GM12878 (cell line): ENCODE measurements around the gene ITPR3.

ENCODE experiments used
- SREBF2 ChIP-seq: IDR thresholded peaks from 2 replicates; pipeline ENCODE4 v1.6.1; 2012; ENCODE audit warnings: mild to moderate bottlenecking, low read length
- TCF3 ChIP-seq: IDR thresholded peaks from 2 replicates; pipeline ENCODE4 v1.6.1; 2012; ENCODE audit warnings: low read depth, mild to moderate bottlenecking, low read length, borderline replicate concordance; ENCODE audit not compliant: insufficient read depth
- TF ChIP-seq, protein P1 (sequence below): IDR thresholded peaks from 2 replicates; pipeline ENCODE4 v1.6.1; 2011; ENCODE audit warnings: borderline replicate concordance, low read depth, mild to moderate bottlenecking, moderate library complexity, mixed read lengths, low read length; ENCODE audit not compliant: insufficient read depth; ENCODE audit errors: extremely low read length

DNA sequence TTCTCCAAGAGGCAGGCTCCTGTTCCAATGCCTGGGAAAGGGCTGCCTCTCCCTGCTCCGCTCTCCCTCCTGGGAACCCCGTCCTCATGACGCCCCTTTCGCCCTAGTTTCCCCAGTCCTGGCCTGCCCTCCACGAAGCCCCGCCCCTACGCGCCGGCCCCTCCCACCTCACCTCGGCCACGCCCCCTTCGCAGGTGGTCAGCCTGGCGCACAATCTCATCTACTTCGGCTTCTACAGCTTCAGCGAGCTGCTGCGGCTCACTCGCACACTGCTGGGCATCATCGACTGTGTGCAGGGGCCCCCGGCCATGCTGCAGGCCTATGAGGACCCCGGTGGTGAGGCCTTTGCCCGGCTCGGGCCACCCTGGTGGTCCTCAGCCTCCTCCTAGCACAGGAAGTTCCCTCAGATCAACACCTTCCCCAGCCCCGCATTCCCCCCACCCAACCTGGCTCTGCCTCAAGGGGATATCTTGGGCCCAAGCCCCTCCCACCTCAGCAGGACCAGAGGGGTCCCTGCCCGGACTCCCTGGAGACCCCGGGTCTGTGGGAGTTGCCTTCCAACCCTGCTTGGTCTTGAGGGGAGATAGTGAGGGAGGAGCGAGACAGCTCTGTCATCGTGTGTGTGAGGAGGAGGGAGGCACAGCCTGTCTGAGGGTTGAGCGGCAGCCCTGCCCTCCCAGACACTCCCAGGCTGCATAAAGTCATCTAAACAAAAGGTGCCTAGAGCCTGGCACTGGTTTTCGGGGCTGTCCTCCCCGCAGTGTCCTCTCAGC, 50.0 kb downstream of the ITPR3 start:
- no peak for TF ChIP-seq TCF3
- TF ChIP-seq SREBF2 = no peak
- TF ChIP-seq, protein P1, sequence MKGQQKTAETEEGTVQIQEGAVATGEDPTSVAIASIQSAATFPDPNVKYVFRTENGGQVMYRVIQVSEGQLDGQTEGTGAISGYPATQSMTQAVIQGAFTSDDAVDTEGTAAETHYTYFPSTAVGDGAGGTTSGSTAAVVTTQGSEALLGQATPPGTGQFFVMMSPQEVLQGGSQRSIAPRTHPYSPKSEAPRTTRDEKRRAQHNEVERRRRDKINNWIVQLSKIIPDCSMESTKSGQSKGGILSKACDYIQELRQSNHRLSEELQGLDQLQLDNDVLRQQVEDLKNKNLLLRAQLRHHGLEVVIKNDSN = no peak
